GM20431 (cell line): Measurements from ENCODE around the gene TMEM97.

ENCODE experiments used
- in situ Hi-C: fragments of 300-500 bp; cut with MseI, MboI; formaldehyde crosslinking; loops from one replicate; pipeline ENCODE4 v1.15.0; 2020; ENCODE audit warnings: low sequenced_read_pairs; ENCODE audit not compliant: unreplicated experiment

The TMEM97 gene

DNA sequence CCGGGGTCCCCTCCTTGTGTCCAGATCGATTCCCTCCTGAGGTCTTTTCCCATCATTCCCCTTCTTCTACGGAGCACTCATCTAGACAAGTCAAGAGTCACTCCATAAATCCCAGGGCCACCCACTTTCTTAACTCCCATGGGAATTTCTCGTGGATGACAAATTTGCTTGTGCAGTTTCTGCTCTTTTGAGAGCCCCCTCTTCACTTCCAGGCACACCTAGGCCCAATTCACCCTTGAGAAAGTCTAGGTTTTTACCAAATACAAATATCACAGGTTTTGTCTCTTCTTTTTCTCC lies 38.8 kb downstream of the TMEM97 start:
- in situ Hi-C loops = no loop called here

DNA sequence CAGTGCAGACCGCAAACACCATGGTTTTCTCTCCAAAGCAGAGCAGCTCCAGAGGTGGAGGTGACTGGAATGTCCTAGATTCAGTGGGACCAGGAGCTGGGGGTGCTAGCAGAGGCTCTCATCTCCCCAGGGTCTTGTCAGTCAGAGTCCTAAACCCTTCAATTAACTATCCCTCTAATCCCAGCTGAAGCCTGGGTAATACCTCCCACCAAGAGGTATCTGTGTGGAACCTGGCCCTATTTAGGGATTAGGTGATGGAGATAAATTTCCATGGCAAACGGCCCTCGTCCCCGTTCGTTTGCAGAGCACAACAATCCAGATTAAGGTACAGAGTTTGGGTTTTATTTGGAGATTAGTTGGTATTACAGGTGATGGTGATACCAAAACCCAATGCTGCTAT lies 44.2 kb downstream of the TMEM97 start:
- in situ Hi-C loops = no loop called here

DNA sequence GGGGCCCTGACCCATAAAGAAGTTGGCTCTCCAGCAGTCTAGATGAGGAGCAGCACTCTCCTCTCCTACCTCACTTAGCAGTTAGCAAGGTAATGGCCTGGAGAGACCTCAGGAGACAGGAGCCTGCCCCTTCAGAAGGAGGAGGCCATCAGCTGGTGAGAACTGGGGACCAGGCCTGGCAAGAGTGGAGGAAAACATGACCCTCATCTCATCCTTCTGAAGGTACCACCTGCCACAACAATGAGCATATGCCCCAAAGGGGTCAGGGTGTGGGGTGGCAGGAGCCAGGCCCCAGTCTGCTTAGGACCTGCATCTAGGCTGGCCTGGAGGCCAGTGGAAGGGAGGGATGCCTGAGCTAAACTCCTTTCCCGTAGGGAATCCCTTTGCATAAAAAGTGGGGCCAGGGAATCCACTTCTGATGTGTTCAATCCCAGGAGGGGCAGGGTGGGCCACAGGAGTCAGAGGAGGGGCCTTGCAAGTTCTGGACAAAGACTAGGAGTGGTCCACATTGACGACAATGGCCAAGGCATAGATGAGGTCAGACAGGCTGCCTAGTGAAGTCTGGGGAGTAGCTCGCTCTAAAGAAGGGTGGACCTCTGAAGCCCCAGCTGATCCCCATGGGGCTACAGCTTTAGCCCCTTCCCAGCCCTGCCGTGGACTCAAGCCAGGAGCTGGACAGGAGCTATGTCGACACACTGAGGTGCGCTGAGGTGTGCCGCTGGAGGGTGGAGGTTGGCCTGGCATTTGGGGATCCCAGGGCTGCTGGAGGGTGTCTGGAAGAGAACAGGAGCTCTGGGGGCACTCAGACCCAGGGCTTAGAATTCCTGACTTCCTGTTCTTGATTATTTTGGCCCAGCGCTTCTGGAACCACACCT lies 45.0 kb downstream of the TMEM97 start:
- in situ Hi-C loops = no loop called here

DNA sequence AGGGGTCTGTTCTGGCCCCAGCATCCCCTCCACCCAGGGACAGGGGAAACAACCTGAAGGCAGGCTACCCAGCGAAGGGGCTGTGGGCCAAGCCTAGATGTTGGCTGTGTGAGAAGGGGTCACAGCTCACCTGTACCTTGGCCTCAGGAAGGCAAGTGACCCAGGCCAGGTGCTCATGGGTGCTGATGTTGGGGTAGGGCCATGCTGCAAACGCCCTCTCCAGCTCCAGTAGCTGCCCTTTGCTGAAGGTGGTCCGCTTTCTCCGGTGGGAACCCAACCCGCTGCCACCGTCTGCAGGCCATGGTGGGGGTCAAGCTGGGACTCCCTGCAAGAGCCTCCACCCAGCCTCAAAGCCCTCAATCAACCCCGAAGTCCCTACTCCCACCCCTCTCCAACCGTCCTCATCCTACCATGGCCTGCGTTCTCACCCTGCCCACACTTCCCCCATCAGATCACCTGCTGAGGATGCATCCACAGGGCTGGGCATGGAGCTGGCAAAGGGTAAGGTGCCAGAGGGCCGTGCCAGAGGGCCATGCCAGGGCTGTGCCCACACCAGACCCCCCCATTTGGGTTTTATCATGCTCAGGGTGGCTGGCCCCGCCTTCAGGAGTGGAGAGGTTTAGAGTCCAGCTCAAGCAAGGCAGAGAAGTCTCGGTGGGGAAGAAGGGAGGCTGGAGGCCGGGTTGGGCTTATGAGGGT lies 45.8 kb downstream of the TMEM97 start, which contains the start of gene SEBOX:
SEBOX (minus strand) TSS at position 535 of the 699 bp plus-strand sequence; CDS start at position 487, 48 bp downstream.
- in situ Hi-C loops = no loop called here

DNA sequence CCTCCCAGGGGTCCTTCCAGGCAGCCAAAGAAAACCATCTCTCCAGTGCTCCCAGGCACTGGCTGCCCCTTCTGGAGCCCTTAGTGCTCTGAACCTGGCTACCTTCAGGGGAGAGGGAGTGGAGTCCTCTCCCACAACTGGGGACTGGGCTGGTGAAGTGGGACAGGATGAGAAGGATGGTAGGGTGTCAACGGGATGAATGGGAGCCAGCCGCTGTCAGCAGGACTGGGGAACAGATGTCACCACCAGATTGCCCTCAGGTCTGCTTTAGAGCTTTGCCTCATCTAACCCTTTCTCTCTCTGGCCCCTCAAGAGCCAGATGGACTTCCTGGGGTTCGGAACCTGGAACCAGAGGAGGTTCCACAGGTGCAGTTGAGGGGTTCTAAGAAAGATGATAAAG lies 46.5 kb downstream of the TMEM97 start:
- in situ Hi-C loops = no loop called here

DNA sequence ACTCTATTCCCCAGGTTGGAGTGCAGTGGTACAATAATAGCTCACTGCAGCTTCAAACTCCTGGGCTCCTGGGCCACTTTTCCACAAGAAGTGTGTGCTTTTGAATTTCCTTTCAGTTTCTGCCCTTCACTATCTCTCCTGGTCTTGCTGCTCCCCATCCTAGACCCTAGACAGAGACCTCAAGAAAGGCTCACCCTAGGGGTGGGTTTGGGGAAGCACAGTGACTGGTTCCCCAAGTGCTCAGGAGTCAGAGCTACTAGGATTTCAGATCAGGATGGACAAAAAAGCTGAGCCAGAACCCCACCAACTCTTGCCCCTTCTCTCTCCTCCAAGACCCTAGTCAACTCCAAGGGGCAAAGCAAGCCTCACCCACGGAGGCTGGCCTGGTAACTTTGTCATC lies 47.6 kb downstream of the TMEM97 start:
- in situ Hi-C loops = no loop called here

DNA sequence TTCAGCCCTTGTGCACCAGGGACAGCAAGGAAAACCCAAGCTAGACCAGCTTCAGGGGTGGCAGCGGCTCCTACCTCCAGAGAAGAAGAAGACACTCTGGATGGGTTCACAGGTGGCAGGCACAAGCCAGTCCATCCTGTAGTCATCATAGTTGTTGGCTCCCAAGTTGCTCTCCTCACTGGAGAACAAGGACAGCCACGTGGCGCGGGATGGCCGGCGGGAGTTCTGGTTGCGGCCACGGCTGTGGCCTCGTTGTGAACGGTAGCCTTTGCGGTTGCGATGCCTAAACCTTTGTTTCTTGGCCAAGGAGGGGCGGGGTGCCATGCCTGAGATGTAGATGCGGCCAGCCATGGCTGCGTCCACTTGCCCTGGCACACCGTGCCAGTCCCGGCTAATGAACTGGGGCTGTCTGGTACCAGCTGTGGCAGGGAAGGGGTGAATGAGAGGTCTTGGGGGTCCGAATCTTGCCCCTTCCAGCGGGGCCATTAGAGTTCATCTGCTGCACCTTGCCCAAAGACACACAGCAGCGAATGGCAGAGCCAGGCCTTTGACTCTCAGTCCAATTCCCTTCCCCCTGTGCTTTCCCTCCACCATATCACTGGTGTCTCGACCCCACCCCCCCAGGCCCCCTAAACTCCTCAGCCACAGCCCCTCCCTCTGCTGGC lies 48.8 kb downstream of the TMEM97 start:
- in situ Hi-C loops = no loop called here

DNA sequence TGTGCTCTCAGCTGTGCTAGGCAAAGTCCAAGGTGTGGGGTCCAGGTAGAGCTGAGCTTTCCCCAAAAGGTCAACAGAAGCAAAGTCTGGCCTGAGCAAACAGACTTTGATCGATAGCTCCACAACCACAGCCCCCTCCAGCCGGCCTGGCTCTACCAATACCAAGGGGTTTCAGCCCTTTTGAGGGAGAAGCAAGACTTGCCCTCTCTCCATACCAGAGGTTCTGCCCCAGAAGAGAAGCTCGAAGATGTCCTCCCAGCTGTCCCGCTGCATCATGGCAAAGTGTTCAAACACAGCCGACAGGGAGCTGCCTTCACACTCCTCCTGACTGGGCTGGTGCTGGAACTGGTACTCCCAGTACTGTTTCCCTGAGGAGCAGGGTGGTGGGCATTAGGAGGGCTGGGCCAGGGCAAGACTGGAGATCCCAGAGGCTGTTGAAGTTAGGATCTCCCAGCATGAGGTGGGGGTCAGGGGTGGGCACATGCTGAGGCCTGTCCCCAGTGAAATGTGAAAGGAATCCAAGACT lies 49.4 kb downstream of the TMEM97 start:
- in situ Hi-C loops = no loop called here

DNA sequence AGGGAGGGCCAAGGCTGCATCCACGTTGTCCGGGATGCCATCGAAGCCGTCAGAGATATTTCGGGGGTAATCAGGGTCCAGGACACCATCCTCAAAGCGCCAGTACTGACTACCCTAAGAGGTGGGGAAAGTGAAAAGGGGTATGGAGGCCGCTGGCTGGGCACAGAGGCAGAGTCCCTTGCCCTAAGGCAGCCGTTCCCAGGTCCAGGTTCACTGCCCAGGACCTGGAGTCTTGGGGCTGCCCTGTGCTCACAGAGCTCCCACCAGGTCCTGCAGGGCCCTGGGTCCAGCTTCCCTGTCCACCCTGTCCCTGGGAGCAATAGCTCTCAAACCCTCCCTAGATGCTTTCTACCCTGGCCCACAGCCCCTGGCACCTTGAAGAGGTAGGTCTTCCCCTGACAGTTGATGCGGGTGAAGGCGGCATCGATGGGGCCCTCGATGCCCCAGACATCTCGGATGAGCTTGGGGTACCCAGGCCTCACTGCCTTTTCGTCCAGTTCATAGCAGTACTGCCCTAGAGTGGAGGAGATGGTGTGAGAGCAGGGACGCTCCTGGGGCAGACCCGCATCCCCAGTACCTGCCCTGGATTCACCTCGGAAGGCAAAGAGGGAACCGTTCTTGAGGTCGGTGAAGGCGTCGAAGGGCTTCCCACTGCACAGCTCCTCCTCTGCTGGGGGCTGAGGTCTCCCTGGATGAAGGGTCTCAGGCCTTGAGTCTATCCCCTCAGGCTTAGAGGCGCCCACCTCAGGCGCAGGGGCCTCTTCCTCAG lies 50.1 kb downstream of the TMEM97 start:
- in situ Hi-C loops = no loop called here

DNA sequence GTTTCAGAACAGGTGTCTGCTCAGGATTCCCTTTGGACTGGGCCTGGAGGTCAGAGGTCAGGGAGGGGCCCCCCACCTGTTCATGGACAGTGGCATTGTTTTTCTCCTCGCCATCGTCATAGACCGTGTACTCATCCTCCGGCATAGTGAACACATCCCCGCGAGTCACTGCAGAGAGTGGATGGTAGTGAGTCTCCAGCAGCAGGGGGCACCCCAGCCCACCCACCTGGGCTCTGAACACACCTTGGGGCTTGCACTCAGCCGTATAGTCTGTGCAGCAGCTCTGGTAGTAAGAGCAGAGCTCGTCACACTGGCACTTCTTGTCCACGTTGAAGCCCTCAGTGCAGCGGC lies 50.7 kb downstream of the TMEM97 start:
- in situ Hi-C loops = no loop called here

DNA sequence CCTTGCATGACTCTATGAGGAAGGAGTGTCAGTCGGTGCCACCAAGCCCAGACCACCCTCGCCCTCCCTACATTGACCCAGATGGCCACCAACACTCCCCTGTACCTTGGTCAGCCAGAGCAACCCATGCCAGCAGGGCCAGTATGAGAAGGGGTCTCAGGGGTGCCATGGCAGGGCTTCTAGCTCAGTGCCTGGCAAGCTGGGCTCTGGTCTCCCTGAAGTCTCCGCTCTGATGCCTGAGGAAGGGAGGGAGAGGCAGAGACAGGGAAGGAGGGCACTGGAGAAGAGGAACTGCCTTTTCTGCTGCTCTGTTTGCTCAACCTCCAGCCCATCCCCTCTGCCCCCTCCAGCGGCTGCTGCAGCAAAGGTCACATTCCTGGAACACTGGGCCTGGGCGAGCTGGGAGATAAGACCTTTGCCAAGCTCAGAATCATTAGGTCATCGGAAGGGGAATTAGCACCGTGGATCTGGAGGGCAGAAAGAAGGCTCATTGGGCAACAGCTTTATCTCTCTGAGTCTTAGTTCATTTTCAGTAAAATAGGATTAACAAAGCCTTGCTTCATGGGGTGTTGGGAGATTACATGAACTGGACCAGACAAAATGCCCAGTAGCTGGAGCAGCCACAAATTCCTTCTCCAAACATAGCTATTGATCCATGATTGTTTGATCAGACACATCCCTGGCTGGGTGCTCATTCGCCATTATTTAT lies 51.2 kb downstream of the TMEM97 start, which contains the start of gene VTN:
VTN (minus strand) TSS at position 273 of the 709 bp plus-strand sequence; CDS start at position 169, 104 bp downstream.
- in situ Hi-C loops = no loop called here

DNA sequence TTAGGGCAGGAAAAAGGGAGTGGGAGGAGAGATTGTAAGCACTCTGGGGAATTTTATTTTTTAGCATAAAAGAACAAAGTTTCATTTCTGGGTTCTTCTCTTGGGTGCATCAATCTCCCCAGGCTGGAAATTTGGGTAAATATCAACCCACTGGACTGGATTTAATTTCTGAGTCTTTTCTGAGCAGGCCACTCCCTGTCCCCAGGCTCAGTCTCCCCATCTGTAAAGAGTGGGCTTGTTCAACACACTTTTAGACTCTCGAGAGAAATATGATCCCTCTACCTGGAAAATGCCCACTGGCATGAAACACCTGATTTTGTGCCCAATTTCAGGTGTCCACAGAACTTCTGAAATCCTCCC lies 51.7 kb downstream of the TMEM97 start:
- in situ Hi-C loops = no loop called here

DNA sequence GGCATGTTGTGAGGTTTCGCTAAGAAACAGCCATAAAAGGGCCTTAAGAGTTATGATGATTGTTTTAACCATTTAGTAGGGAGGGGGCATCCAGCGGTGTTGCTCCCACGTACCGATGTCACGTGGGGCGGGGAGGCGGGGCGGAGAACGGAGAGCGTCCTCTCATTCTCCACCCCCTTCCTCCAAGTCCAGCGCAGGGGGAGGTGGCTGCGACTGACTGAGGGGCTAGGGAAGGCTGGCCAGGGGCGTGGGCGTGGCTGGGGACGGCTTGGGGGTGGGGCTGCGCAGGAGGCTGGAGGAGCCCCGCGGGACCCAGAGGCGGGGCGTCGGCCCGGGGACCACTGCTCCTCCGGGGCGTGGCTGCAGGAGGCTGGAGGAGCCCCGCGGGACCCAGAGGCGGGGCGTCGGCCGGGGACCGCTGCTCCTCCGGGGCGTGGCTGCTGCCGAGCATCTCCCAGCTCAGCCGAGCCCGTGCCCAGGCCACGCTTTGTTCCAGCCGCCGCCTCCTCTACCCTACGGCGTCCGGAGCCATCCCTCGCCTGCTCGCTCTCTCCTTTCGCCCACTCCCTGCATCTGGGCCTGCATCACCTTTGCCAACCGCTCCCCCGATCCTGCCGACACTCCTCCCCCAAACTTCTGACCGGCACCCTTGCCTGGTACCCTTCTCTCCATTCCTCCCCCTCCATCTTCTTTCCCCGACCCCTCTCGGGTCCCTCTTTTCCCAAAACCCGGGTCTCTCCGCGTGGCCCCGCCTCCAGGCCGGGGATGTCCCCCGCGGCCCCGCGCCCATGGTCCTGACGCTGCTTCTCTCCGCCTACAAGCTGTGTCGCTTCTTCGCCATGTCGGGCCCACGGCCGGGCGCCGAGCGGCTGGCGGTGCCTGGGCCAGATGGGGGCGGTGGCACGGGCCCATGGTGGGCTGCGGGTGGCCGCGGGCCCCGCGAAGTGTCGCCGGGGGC lies 52.5 kb downstream of the TMEM97 start, which contains the start of gene SARM1:
SARM1 (plus strand) TSS at position 450 of the 958 bp plus-strand sequence; CDS start at position 789, 339 bp downstream.
- in situ Hi-C loops = no loop called here

DNA sequence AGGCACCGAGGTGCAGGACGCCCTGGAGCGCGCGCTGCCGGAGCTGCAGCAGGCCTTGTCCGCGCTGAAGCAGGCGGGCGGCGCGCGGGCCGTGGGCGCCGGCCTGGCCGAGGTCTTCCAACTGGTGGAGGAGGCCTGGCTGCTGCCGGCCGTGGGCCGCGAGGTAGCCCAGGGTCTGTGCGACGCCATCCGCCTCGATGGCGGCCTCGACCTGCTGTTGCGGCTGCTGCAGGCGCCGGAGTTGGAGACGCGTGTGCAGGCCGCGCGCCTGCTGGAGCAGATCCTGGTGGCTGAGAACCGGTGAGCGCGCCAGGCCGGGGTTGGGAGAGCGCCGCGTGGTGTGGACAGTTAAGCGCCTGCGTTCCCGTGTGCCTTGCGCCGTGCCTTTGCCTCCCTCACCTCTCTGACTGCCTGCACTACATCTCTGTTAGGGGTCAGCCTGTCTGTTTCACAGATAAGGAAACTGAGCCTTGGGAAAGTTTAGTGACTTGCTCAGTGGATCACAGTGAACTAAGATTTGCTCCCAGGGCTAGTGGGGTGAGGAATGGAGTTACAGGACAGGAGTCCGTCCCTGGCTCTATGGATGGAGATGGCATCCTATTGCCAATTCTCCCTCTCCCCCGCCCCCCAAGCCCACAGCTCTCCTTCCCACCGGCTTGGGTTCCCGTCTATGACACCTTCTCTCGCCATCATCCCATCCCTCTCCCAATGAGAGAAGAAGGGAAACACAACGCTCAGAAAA lies 53.4 kb downstream of the TMEM97 start:
- in situ Hi-C loops = no loop called here

DNA sequence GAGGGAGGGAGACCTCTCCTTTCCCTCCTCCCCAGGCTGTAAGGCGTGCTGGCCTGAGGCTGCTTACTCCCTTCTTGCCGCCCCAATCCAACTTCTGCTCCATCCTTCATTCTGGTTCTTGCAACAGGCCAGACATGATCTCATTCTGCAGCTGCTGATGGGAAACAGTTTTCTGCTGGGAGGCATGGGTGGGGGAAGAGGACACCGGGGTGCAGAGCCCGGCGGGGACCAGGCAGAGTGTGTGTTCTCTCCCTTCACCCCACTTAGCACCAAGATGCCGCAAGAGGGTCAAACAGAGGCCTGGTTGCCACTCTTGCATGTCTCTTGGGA lies 53.9 kb downstream of the TMEM97 start:
- in situ Hi-C loops = no loop called here
